PFSK-1 (cell line): ENCODE measurements around the gene IGSF3.

Experiments
- FOXP2 ChIP-seq: optimal IDR thresholded peaks from 2 replicates; pipeline ENCODE3; 2011; ENCODE audit warnings: borderline replicate concordance, control low read depth, inconsistent platforms; ENCODE audit not compliant: insufficient read depth; ENCODE audit errors: extremely low read length, extremely low read depth
- POLR2AphosphoS5 ChIP-seq: IDR thresholded peaks from 2 replicates; pipeline ENCODE4 v1.6.1; 2012; ENCODE audit warnings: low read depth, mild to moderate bottlenecking, control low read depth, low read length, moderate library complexity
- SIN3A ChIP-seq: IDR thresholded peaks from 2 replicates; pipeline ENCODE4 v1.6.1; 2012; ENCODE audit warnings: mild to moderate bottlenecking, low read length, moderate library complexity, borderline replicate concordance; ENCODE audit not compliant: insufficient read depth
- TAF1 ChIP-seq: IDR thresholded peaks from 2 replicates; pipeline ENCODE4 v1.6.1; 2012; ENCODE audit warnings: low read length, control low read depth, borderline replicate concordance; ENCODE audit not compliant: insufficient read depth
- TF ChIP-seq, protein P1 (sequence below), 2 experiments: IDR thresholded peaks; 2 replicates each; pipeline versions ENCODE4 v1.6.1 to v1.8.0; 2011 to 2012; ENCODE audit warnings: low read depth in 2 of 2, low read length in 2 of 2, control low read depth in 1 of 2, inconsistent platforms in 1 of 2, mild to moderate bottlenecking in 1 of 2, moderate library complexity in 1 of 2; ENCODE audit not compliant: insufficient read depth in 1 of 2

DNA sequence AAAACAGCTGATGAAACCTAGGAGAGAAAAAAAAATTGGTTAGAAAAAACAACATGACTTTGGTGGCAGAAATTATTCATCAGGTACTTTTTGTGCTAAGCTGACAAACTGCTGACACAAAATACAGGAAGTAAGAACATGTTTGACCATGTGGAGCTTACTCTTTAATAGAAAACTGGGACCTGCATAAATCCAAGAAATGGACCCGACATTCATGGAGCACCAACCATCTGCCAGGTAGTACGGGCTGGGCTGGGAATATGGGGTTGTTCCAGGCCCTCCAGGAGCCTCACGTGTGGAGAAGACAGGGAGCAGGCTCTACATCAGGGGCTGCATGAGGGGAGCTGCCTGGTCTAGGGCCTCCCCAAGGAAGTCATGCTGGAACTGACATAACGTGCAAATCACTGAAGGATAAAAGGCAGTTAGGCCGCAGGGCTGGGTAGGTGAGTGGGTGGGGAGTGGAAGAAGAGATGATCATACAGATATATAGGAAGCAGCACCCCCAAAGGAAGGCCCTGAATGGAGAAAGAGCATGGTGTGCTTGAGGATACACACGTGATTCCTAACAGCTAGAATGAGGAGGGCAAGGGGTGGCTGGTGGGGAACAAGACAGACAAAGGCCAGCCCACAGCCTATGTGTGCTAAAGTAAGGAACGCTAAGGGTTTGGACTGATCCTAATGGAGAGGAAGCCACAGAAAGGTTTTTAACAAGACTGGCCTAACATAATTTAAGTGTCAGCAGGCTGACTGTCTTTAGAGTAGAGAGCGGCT, 122.8 kb downstream of the IGSF3 start:
- TF ChIP-seq POLR2AphosphoS5 = no peak
- TF ChIP-seq, protein P1, sequence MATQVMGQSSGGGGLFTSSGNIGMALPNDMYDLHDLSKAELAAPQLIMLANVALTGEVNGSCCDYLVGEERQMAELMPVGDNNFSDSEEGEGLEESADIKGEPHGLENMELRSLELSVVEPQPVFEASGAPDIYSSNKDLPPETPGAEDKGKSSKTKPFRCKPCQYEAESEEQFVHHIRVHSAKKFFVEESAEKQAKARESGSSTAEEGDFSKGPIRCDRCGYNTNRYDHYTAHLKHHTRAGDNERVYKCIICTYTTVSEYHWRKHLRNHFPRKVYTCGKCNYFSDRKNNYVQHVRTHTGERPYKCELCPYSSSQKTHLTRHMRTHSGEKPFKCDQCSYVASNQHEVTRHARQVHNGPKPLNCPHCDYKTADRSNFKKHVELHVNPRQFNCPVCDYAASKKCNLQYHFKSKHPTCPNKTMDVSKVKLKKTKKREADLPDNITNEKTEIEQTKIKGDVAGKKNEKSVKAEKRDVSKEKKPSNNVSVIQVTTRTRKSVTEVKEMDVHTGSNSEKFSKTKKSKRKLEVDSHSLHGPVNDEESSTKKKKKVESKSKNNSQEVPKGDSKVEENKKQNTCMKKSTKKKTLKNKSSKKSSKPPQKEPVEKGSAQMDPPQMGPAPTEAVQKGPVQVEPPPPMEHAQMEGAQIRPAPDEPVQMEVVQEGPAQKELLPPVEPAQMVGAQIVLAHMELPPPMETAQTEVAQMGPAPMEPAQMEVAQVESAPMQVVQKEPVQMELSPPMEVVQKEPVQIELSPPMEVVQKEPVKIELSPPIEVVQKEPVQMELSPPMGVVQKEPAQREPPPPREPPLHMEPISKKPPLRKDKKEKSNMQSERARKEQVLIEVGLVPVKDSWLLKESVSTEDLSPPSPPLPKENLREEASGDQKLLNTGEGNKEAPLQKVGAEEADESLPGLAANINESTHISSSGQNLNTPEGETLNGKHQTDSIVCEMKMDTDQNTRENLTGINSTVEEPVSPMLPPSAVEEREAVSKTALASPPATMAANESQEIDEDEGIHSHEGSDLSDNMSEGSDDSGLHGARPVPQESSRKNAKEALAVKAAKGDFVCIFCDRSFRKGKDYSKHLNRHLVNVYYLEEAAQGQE (IDR thresholded peaks at IDR 0.05; ENCODE audit: insufficient read depth in 1 of 2, low read depth in 2 of 2, low read length in 2 of 2) = no peak
- no peak for TF ChIP-seq TAF1
- TF ChIP-seq FOXP2 = no peak
- TF ChIP-seq SIN3A = no peak
